GM19372 (cell line): ENCODE measurements around the gene SLC23A2.

Experiments
- ATAC-seq: cut with Tn5 transposase; IDR thresholded peaks from one replicate; pipeline ENCODE4 v1.9.1; 2021; ENCODE audit warnings: mild to moderate bottlenecking, low read depth, moderate library complexity; ENCODE audit not compliant: unreplicated experiment

The SLC23A2 gene

DNA sequence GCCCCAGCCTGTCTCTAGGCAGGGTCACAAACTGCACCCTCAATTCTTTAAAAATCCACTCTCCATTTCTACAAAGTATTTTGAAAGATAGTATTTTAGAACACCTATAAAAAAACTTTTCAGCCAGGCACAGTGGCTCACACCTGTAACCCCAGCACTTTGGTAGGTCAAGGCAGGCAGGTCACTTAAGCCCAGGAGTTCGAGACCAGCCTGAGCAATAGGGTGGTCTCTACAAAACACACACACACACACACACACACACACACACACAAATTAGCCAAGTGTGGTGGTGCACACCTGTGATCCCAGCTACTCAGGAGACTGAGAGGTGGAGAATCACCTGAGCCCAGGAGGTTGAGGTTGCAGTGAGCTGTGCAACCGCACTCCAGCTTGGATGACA, 30.2 kb downstream of the SLC23A2 start:
- no peak for ATAC-seq

DNA sequence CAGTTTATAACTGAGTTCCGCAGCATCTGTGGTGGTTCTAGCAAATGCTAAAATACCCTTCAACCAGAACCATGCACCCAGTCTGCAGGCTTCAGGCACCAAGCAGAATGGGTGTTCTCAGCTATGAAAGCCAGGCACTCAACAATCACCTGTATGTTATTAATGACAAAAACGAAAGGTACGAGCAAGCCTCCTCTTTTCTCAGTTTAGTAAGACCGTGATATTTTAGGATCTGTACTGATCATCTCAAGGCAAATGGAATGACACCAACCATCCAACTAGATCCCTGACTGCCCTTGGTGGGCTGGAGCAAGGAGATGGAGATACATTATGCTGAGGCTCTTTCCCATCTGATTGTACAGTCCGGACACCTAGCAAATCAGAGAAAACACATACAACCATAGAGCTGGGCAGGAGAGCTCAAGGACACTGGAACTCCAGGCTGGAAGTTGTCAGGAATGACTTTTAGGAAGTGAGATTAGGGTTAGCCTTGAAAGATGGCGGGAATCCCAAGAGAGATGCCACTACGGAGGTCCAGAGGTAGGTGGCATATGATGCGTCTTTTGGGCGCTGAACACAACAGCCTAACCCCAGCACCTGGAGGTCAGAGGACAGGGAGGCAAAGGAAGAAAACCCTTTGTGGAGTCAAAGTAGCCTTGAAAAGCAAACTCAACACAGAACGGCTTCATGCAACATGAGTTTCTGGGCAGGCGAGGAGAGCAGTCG, 33.4 kb downstream of the SLC23A2 start:
- ATAC-seq = no peak

DNA sequence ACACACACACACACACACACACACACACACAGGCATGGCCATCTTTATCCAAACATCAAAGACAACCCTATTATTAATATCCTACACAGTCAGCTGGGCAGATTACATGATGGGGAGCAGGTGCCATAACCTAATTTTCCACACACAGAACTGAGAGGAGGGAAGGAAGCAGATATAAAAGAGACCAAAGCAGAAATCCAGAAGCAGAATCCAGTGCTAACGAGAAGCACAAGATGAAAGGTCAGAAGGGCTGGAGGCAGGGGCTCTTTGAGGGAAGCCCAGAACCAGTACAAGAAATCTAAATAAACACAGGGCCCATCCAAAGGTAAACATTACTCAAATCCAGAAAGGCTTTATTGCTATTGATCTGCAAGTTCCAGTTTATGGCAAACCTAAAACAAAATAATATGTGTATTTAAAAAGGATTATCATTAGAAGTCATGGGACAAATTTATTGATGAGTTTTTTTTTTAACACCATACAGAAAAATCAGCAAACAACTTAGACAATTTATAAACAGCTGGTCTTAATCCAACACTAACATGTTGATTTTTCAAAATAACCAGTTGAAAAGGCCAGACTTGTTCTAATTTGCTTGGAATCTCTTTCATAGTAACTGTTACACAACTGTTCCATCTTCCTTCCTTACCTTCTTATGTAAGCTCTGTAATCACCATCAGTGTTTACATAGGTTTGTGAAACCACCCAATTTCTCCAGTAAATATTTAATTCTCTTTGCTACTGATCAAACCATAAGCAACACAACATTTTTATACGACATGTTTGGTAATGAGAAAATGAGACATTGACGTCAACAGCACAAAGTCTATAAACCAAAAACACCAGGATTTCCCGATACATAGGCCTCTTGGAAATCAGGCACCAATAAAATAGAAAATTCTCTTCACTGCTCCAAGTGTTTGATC, 34.2 kb downstream of the SLC23A2 start:
- ATAC-seq = no peak

DNA sequence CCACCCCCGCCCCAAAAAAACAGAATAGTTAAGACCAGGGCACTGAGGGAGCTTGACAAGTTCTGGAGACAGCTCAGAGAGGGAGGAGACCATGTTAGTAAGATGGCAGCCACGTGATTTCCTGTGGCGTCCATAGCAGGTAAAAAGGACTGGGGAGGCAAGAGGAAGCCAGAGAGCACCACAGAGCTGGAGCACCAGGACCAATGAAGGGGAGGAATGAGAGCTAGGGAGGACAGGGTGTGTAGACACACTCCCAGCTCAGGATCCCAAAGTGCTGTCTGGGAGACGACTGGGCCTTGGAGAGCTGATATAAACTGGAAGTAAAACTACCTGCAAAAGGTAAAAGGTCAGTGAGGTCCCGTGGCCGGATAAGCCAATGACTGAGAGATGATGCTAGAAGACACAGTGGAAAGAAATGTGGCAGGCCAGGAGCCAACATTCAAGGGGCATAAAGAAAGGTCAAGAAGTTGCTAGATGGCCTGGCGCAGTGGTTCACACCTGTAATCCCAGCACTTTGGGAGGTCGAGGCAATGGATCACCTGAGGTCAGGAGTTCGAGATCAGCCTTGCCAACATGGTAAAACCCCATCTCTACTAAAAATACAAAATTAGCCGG, 39.0 kb downstream of the SLC23A2 start:
- ATAC-seq = no peak

DNA sequence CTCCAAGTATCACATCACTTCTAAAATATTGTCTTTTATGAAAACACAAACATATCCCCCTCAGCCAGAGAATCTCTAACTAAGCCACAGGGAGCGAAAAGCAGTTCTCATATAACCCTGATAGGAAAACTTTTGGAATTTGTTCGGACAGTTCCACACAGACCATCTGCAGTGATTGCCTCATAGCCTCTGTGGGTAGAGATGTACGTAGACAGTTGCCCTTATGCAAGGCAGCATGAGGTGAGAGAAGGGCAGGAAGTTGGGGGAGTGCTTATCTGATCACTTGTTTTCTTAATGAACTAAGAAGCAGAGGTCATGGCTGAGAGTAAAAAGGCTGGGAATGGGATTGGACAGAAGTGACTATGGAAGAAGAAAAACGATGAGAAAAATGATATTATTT, 39.6 kb downstream of the SLC23A2 start:
- no peak for ATAC-seq

DNA sequence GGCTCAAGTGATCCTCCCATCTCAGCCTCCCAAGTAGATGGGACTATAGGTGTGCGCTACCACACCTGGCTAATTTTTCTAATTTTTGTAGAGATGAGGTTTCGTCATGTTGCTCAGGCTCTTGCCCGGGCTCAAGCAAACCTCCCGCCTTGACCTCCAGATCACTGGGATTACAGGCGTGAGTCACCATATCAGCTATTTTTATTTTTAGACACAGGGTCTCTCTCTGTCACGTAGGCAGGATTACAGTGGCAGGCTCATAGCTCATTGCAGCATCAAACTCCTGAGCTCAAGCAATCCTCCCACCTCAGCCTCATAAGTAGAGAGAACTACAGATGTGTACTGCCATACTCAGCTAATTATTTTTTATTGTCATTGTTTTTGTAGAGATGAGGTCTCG, 41.7 kb downstream of the SLC23A2 start:
- no peak for ATAC-seq

DNA sequence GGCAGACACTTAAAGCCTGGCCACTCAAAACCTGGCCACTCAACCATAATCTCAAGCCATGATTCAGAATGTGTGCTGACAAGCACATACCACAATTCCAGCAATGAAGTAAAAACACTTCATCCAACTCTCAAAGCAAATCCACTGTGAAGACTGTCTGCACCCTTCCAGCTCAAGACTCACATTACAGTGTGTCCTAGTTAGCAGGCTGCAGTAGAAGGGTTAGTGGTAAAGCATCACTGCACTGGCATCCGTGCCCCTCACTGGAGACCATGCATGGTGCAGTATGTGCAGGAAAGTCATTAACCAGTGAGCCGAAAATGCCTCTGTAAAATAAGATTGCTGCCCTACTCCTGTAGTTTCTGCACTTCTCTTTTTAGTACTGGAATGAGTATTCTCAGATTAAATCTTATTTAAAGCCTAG, 43.4 kb downstream of the SLC23A2 start:
- no peak for ATAC-seq

DNA sequence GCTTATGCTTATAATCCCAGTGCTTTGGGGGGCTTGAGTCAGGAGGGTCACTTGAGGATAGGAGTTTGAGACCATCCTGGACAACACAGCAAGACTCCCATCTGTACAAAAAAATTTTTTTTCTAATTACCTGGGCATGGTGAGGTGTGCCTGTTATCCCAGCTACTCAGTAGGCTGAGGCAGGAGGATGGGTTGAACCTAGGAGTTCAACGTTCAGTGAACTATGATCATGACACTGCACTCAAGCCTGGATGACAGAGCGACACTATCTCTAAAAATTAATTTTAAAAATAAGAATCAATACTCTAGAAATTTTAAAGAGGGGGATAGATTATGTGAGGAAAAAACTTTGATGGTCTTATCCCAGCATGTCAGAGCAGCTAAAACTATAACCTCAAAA, 44.1 kb downstream of the SLC23A2 start:
- ATAC-seq = no peak

DNA sequence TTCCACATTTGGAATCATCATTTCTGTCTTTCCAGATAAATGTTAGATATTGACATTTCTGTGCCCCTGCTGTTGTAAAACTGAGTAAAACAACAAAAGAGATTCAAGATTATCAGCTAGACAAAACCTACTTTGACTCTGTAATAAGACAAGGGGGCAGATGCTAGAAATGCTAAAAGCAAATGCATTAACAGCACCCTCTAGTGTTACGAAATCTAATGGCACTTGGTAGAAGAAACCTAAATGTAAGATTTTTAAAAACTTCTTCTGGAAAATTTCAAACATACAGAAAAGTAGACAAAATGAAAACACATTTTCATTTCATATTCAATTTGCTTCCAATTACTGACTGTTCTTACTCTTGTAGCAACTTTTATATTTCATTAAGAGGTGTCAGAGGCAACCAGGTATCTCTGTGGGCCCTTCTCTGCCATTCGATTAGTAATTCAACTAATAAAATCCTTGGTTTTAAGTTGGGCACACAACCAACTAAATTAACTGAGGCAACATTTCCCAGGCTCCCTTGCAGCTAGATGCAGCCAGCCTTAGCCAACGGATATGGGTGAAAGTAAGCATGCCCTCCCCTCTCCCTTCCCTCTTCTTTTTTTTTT, 45.0 kb downstream of the SLC23A2 start:
- ATAC-seq = no peak

DNA sequence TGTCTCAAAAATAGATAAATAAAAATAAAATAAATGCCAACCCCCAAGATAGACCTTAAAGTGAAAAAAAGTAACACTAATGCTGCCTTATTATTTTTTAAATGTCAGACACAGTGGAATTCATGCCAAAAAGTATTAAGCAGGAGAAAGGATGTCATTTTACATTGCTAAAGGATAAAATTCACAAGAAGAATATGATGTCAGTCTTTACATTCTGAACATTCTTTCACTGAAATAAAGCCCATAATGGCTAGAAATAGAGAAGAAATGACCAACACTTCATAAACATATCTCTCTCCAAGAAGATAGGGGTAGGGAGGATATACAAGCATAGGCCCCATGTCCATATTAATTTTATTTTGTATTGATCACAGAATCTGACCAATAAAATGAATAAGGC, 47.4 kb downstream of the SLC23A2 start:
- ATAC-seq = no peak

DNA sequence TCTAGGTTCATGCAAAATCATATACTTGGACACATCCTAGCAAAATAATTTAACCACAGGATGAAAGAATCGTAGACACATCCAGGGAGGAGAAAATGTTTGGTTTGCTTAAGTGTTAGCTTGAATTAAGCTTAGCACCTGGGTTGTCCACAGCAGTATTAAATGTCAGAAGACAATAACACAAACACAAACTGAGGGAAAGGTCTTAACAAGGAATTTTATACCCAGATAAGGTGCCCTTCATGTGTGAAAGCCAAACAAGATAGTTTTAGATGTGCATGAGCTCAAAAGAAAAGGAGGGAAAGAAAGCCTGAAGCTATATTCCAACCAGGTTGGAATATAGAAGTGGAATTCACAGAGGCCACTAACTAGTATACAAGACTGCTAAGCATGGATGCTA, 49.1 kb downstream of the SLC23A2 start:
- ATAC-seq = no peak

DNA sequence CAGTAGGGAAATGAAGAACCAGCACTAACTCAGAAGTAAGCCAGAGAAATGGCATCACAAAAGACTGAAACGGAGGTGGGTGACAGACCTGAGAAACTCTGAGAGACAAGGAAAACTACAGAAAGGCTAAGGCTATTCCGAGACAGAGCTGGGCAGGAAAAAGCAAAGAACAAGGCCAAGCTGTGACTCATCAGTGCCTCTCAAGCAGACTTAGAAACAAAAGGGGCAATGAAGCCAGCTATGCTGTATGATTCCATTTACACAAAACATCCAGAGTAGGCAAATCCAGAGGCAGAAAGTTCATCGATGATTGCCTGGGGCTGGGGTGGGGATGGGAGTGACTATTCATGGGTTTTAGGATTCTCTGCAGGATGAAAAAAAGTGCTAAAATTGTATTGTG, 50.0 kb downstream of the SLC23A2 start:
- no peak for ATAC-seq

DNA sequence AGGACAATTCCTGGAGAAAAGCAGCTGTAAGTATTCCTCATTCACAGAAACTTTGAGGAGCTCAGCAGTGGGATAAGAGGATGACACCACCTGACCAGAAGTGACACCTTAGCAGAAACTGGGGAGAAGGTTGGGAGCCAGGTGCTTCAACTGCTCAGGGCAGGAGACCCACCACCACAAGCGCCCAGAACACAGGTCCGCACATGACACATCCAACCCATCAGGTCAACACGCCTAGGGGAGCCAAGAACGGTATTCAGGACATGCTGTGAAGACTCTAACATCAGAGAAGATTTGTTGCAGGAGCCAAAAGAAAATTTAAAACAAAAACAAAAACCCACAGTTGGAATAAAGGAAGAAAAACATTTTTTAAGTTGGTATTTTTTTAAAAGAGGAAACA, 50.5 kb downstream of the SLC23A2 start:
- no peak for ATAC-seq

DNA sequence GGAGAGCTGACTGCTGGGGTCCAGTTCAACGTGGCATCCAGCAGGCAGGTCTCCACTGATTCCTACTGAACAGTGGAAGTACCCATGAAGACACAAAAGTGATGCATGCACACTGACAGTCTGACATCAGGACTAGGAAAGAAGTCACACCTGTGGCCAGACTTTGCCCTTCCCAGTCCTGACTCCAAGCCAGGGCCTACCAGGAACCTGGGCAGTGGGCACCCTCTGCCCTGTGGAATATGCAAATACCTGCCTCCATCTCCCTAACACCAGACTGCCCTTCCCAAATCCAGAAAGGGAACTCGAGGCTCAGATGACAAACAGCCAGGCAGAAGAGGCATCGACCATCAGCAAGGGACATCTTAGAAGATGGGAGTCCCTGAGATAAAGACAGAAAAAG, 50.9 kb downstream of the SLC23A2 start:
- no peak for ATAC-seq

DNA sequence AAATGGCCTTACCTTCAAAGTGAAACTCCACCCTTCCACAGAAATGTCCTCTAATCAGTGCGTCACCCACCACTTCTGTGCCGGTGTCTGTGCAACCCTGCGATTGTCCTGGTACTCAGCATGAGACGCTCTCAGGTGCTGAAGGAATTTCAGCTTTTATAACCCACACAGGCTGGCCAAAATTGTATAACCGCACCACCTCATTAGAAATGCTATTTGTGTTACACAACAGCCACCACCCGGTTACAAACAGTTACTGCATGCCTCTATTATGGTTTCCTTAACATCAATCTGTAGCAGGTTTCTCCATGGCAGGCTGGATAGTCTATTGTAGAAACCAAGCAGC, 51.5 kb downstream of the SLC23A2 start:
- ATAC-seq = no peak

DNA sequence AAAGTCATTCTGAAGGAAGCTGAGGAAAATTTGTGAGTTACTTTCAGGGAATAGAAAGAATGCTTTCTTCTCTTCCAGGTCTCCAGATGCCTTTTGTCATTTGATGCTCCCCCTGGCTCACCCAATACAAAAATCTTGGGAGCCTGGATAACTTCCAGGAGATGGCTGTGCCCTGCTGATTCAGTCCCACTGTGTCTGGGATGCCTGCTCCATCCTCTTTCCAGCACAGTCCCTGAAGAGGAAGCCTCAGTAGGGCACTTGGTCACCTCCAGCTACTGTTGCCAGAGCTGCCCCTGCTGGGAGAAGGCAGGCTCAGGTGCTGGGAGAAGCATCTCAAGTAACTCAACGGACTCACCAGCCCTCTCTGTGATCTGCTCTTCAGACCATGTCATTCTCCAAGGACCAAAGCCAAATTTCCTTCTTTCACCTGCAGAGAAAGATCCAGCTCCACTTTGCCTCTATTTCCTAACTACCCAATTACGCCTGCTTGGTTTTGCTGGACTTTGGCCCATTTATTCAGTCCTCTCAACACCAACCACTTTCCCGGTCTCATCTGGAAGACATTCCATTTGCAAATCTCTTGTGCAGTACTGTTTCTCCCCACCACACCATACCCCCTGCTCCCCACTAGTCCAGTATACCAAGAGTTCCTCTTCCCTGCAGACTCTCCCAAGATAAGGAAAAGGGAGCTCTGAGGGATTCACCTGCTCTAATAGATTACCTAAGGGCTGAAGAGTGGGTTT, 53.3 kb downstream of the SLC23A2 start:
- ATAC-seq = no peak

DNA sequence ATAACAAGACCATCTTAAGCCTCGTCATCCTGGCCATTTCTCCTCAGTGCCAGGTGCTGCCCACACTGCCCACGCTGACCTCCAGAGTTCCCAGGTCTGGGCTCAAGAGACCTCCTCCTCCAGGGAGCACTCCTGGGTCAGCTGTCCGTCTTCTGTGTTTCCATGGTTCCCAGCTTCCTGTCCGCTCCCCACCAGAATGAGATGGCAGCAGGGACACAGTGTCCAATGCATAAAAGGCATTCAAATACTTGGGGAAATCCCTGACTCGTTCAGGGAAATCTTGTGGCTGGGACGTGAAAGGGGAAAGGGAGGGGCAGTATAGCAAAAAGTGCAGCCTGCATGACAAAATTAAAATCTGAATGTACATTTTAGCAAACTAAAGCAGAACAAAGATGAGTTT, 54.3 kb downstream of the SLC23A2 start:
- no peak for ATAC-seq

DNA sequence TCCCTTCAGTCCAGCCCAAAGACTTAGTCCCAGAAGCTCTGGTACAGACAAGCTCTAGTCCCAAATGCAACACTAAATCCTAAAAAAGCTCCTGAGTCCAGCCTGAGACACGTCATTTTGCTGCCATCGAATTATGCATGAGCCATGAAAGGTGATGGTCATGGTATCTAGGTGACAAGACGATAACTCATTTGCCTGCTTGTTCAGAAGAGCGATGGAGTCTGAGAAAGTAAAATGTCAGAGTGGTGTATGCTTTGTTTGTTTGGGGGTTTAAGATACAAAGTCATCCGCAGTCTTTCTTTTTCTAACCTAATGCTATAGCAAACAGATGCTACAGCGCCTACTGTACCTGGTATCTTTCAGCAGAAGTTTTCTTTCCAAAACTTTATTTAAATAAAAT, 54.7 kb downstream of the SLC23A2 start:
- ATAC-seq = no peak

DNA sequence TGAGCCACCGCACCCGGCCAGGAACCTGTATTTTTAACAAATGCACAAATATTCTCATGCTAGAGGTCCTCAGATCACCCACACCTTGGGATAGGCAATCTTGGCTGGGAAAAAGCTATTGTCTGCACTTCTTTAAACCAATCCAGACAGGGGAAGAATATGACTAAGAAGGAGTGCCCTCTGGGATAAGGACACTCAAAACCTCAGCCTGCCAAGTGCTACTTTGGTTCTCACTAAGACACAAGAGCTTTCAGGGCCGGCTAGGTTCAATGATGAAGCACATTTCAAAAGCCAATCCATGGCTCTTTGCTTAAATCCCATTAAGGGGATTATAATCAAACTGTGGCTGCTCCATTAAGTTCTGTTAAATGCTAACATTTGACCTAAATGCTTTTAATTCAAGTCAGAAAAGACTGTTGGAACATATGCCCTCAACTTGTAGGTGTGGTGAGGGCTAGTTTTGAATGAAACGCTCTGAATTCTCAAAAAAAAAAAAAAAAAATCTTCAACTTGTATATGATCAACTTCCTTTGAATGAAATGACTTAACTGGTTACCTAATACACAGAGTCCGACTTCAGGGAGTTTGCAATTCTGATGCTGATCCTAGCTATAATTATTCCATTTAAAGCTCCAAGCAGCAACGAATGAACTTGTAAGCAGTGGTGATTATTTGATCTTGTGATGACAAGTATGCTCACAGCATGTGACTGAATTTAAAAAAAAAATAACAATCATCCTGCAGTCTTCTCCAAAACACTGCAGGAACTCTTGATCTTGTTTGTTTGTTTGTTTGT, 56.6 kb downstream of the SLC23A2 start:
- ATAC-seq = no peak

DNA sequence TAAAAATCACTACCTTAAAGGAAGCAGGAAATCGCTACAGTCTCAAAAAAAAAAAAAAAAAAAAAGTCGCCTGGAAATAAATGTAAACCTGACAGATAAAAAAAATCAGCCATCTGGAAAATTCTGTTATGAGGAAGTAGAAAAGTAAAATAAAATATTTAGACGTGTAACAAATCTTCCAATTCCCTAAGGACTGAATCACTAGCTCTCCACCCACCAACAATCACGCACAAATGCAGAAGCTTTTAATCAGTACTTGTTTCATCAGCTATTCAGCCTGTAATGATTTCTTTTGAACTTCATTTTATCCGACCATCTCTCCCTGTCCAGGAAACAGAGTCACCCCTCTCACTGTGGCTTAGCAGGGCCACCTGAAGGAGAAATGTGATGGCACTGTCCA, 59.0 kb downstream of the SLC23A2 start:
- no peak for ATAC-seq
